H1 (cell line): ENCODE data around the gene SCNN1B. TPM values are rescaled to one million over a fixed set of nuclear protein-coding genes. Genes with fewer than 3 reads are reported as not detected.
A peak's percentile ranks its signal among the peaks of the same experiment; 100 is the strongest.

Source experiments
- CTCF ChIA-PET: fragments of 300-600 bp; sonication (Branson Sonifier 250); formaldehyde crosslinking; loops from one replicate; lab custom pipeline; 2021; ENCODE audit not compliant: partially characterized antibody; lab: Charles Lee
- POLR2A ChIA-PET: fragments of 300-600 bp; sonication (Branson Sonifier 250); formaldehyde crosslinking; loops from one replicate; lab custom pipeline; 2021; ENCODE audit warnings: inconsistent platforms; ENCODE audit not compliant: partially characterized antibody; lab: Charles Lee
- DNase-seq, 2 experiments: peaks; one replicate each; pipeline versions ENCODE4 v3.0.0 to v3.0.0-alpha.2; 2010 to 2022; ENCODE audit warnings: low spot score in 2 of 2, low read depth in 1 of 2, mixed read lengths in 1 of 2
- FAIRE-seq: peaks from 2 replicates; lab custom pipeline; 2011; peaks lifted over from hg19 to GRCh38; lab: Jason Lieb, UNC
- H2AFZ ChIP-seq: 2 replicates; pipeline ENCODE4 v1.8.1; 2012; ENCODE audit warnings: low read length, inconsistent platforms
- H2AK5ac ChIP-seq: 2 replicates; pipeline ENCODE4 v1.6.1; 2013; ENCODE audit warnings: low read depth, low read length
- H2BK120ac ChIP-seq: replicated peaks from 2 replicates; pipeline ENCODE3; 2013; ENCODE audit warnings: low read depth, low read length, inconsistent platforms
- H2BK12ac ChIP-seq: 2 replicates; pipeline ENCODE4 v1.6.1; 2013; ENCODE audit warnings: low read depth, low read length
- H2BK15ac ChIP-seq: 2 replicates; pipeline ENCODE4 v1.6.1; 2013; ENCODE audit warnings: low read length
- H2BK20ac ChIP-seq: 2 replicates; pipeline ENCODE4 v1.6.1; 2013; ENCODE audit warnings: low read length
- H2BK5ac ChIP-seq: 2 replicates; pipeline ENCODE4 v1.6.1; 2013; ENCODE audit warnings: low read depth, low read length
- H3K14ac ChIP-seq: 2 replicates; pipeline ENCODE4 v1.6.1; 2013; ENCODE audit warnings: inconsistent platforms; ENCODE audit not compliant: insufficient read length
- H3K18ac ChIP-seq: 2 replicates; pipeline ENCODE4 v1.6.1; 2013; ENCODE audit warnings: low read length; ENCODE audit errors: extremely low read depth
- H3K23ac ChIP-seq: 2 replicates; pipeline ENCODE4 v1.6.1; 2013; ENCODE audit warnings: inconsistent platforms; ENCODE audit not compliant: insufficient read length
- H3K23me2 ChIP-seq: 2 replicates; pipeline ENCODE4 v1.6.1; 2013; ENCODE audit warnings: low read depth, low read length
- H3K27ac ChIP-seq: 2 replicates; pipeline ENCODE4 v1.6.1; 2011; ENCODE audit warnings: low read depth, low read length, inconsistent platforms
- H3K27me3 ChIP-seq, 4 experiments: replicated peaks in 1 of 4; 1 replicate in 1 of 4; 2 replicates in 3 of 4; pipeline versions ENCODE4 v1.6.1 to v1.8.1; 2011 to 2013; ENCODE audit warnings: low read length in 3 of 4, mild to moderate bottlenecking in 3 of 4, inconsistent platforms in 2 of 4, mixed read lengths in 2 of 4, moderate library complexity in 1 of 4; ENCODE audit not compliant: control insufficient read depth in 3 of 4, insufficient read depth in 3 of 4; ENCODE audit errors: extremely low read depth in 1 of 4
- H3K36me3 ChIP-seq, 4 experiments: 2 replicates each; pipeline versions ENCODE4 v1.6.1 to v1.8.1; 2011 to 2013; ENCODE audit warnings: mild to moderate bottlenecking in 4 of 4, low read length in 3 of 4, moderate library complexity in 2 of 4, control low read depth in 1 of 4, inconsistent platforms in 1 of 4; ENCODE audit not compliant: insufficient read depth in 4 of 4, control insufficient read depth in 2 of 4
- H3K4ac ChIP-seq: replicated peaks from 2 replicates; pipeline ENCODE3; 2013; ENCODE audit warnings: low read length, low read depth, mixed read lengths, inconsistent platforms; ENCODE audit not compliant: insufficient read length
- H3K4me1 ChIP-seq, 4 experiments: replicated peaks in 1 of 4; 1 replicate in 1 of 4; 2 replicates in 3 of 4; pipeline versions ENCODE4 v1.6.1 to v1.8.1; 2011 to 2013; ENCODE audit warnings: low read length in 3 of 4, inconsistent platforms in 2 of 4, mixed read lengths in 1 of 4; ENCODE audit not compliant: insufficient read depth in 4 of 4, control insufficient read depth in 3 of 4
- H3K4me2 ChIP-seq, 2 experiments: 2 replicates each; pipeline versions ENCODE4 v1.6.1 to v1.8.1; 2011 to 2013; ENCODE audit warnings: low read depth in 2 of 2, low read length in 2 of 2, control low read depth in 1 of 2, inconsistent platforms in 1 of 2, mild to moderate bottlenecking in 1 of 2; ENCODE audit not compliant: insufficient read depth in 1 of 2
- H3K4me3 ChIP-seq, 4 experiments: fragments of 200-600, 300-600 bp in 1 of 4; sonication (generic), shearing (Covaris generic), sonication (Bioruptor Twin) in 1 of 4; 2 replicates each; pipeline versions ENCODE4 v1.5.1 to v1.8.1; 2011 to 2016; ENCODE audit warnings: low read length in 4 of 4, low read depth in 3 of 4, control low read depth in 2 of 4, inconsistent platforms in 2 of 4, mild to moderate bottlenecking in 2 of 4, mixed read lengths in 1 of 4, moderate library complexity in 1 of 4; ENCODE audit not compliant: insufficient read depth in 2 of 4; ENCODE audit errors: extremely low read depth in 1 of 4
- H3K56ac ChIP-seq: replicated peaks from 2 replicates; pipeline ENCODE3; 2013; ENCODE audit warnings: low read depth, mild to moderate bottlenecking, mixed read lengths, low read length, inconsistent platforms; ENCODE audit not compliant: insufficient read length
- H3K79me1 ChIP-seq: 2 replicates; pipeline ENCODE4 v1.6.1; 2013; ENCODE audit warnings: low read depth, low read length, control low read depth
- H3K79me2 ChIP-seq, 2 experiments: 2 replicates each; pipeline versions ENCODE4 v1.6.1 to v1.8.1; 2012 to 2013; ENCODE audit warnings: low read length in 2 of 2, mild to moderate bottlenecking in 2 of 2, inconsistent platforms in 1 of 2; ENCODE audit not compliant: insufficient read depth in 2 of 2, control insufficient read depth in 1 of 2
- H3K9ac ChIP-seq, 4 experiments: replicated peaks in 1 of 4; 1 replicate in 1 of 4; 2 replicates in 3 of 4; pipeline versions ENCODE4 v1.6.1 to v1.8.1; 2011 to 2013; ENCODE audit warnings: low read depth in 3 of 4, low read length in 3 of 4, control low read depth in 2 of 4, mild to moderate bottlenecking in 2 of 4, moderate library complexity in 2 of 4, inconsistent platforms in 1 of 4; ENCODE audit errors: extremely low read depth in 1 of 4
- H3K9me3 ChIP-seq, 2 experiments: 2 replicates each; pipeline versions ENCODE4 v1.6.1 to v1.8.1; 2012 to 2013; ENCODE audit warnings: mild to moderate bottlenecking in 2 of 2, moderate library complexity in 2 of 2, control low read depth in 1 of 2, inconsistent platforms in 1 of 2, low read depth in 1 of 2, low read length in 1 of 2, mixed read lengths in 1 of 2; ENCODE audit not compliant: insufficient read depth in 2 of 2
- H4K20me1 ChIP-seq, 2 experiments: replicated peaks in 1 of 2; 2 replicates each; pipeline versions ENCODE3 to v1.8.1; 2011 to 2013; ENCODE audit warnings: inconsistent platforms in 2 of 2, low read length in 2 of 2, mild to moderate bottlenecking in 1 of 2; ENCODE audit not compliant: insufficient read depth in 2 of 2, control insufficient read depth in 1 of 2
- H4K5ac ChIP-seq: 2 replicates; pipeline ENCODE4 v1.6.1; 2013; ENCODE audit warnings: low read length, low read depth, mixed read lengths, inconsistent platforms; ENCODE audit not compliant: insufficient read length
- H4K8ac ChIP-seq: 2 replicates; pipeline ENCODE4 v1.8.0; 2013; ENCODE audit warnings: mild to moderate bottlenecking, moderate library complexity, low read length, inconsistent platforms; ENCODE audit not compliant: insufficient read depth; ENCODE audit errors: extremely low read depth
- H4K91ac ChIP-seq: replicated peaks from 2 replicates; pipeline ENCODE3; 2013; ENCODE audit warnings: low read length, mixed read lengths, inconsistent platforms; ENCODE audit not compliant: insufficient read length
- BRCA1 ChIP-seq: IDR thresholded peaks from 2 replicates; pipeline ENCODE4 v1.6.1; 2012; ENCODE audit warnings: low read depth, low read length, improper control_type of control experiment
- CHD2 ChIP-seq: IDR thresholded peaks from 2 replicates; pipeline ENCODE4 v1.6.1; 2012; ENCODE audit warnings: low read length, improper control_type of control experiment
- FOSL1 ChIP-seq: IDR thresholded peaks from 2 replicates; pipeline ENCODE4 v1.6.1; 2011; ENCODE audit warnings: mild to moderate bottlenecking, low read depth, low read length, moderate library complexity; ENCODE audit not compliant: insufficient read depth
- GABPA ChIP-seq: IDR thresholded peaks from 2 replicates; pipeline ENCODE4 v1.6.1; 2011; ENCODE audit warnings: mild to moderate bottlenecking, low read length, moderate library complexity, borderline replicate concordance; ENCODE audit not compliant: insufficient read depth
- JUN ChIP-seq: IDR thresholded peaks from 2 replicates; pipeline ENCODE4 v1.6.1; 2011; ENCODE audit warnings: low read depth, mild to moderate bottlenecking, improper control_type of control experiment, low read length
- KDM4A ChIP-seq: IDR thresholded peaks from one replicate; pipeline ENCODE4 v1.7.1; 2012; ENCODE audit warnings: low read depth, mild to moderate bottlenecking, moderate library complexity, low read length, inconsistent platforms; ENCODE audit not compliant: severe bottlenecking
- POU5F1 ChIP-seq: IDR thresholded peaks from 2 replicates; pipeline ENCODE4 v1.6.1; 2011; ENCODE audit warnings: low read depth, mild to moderate bottlenecking, low read length, moderate library complexity
- SIN3A ChIP-seq, 2 experiments: IDR thresholded peaks in 1 of 2; conservative IDR thresholded peaks in 1 of 2; 2 replicates each; pipeline ENCODE4 v1.6.1; 2011 to 2012; ENCODE audit warnings: low read length in 2 of 2, improper control_type of control experiment in 1 of 2, low read depth in 1 of 2, mild to moderate bottlenecking in 1 of 2
- TEAD4 ChIP-seq: IDR thresholded peaks from 2 replicates; pipeline ENCODE4 v1.6.1; 2012; ENCODE audit warnings: low read depth, low read length, inconsistent platforms, mixed read lengths
- WGBS, 2 experiments: shearing (Covaris generic) in 1 of 2; methylation state at CpG; one replicate each; pipeline versions ENCODE4 v1.1.6 to v1.1.7; 2013 to 2015; ENCODE audit warnings: low lambda C conversion rate in 2 of 2, mixed read lengths in 2 of 2, inconsistent platforms in 1 of 2, low coverage in 1 of 2, missing lambda C conversion rate in 1 of 2; ENCODE audit not compliant: insufficient replicate concordance in 2 of 2, insufficient coverage in 1 of 2, insufficient read length in 1 of 2; ENCODE audit errors: extremely low coverage in 1 of 2, missing lambda C conversion rate in 1 of 2; 5-methylcytosine and 5-hydroxymethylcytosine counted together
- polyA plus RNA-seq, 7 experiments: library from polyadenylated mRNA; depleted of rRNA in 3 of 7; stranded (reverse) in 5 of 7; unstranded in 2 of 7; fragments of >200 nt in 5 of 7; fragments of 200-250 nt in 2 of 7; gene quantifications; 1 replicate in 5 of 7; 2 replicates in 1 of 7; 4 replicates in 1 of 7; pipeline versions ENCODE4 v1.2.1 to v1.2.3, GENCODE V29; 2011 to 2013; ENCODE audit warnings: missing spikeins in 2 of 7, mixed read lengths in 2 of 7
- total RNA-seq: library from RNA; stranded (reverse); fragmentation: NEBNext Ultra II Directional; extraction: Animal tissue kit (Norgen Biotek cat#: 25700); gene quantifications from 2 replicates; pipeline ENCODE4 v1.2.1, GENCODE V29; 2021

SCNN1B gene
- total and polyA plus RNA-seq, 2 of the 8 experiments (the other 6 are each of a cell fraction or from before 2014, with no cell fraction given) = 0.20 to 0.95 TPM

DNA sequence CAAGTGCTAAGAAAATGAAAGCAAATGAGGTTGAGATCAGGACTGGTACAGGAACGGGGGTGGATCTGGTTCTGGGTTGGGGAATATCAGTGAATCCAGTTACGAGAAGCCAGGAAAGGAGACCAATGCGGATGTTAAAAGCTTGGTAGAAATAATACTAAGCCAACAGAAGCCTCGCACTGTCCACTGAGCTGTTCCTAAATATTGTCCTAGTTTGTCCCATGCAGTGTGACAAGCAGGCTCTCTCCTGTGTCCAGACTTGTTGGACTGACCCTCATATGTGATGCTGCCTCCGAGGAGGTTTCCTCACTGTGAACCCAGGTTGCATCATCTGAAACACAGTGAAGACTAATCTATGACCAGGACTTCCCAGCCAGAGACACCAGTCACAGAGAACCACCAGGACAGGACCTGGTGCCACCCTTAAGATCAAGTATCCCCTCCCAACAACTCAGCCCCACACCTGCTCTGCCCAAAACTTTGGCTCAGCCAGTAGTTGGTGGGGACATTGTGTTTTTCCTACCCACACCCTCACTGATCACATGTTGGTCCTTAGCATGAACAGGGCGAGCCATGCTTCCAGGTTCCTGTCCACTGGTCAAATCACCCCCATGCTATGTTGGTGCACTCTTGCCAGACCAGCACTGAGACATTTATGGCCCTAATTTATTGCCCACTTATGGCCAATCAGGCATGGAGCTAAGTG, 32.7 kb upstream of the SCNN1B start:
- Histone ChIP-seq H2BK5ac (no peak overlapping the region), H3K36me3 (no peaks in the 10 kb centered on the region), H3K4me2 (no peak overlapping the region), H3K4me1 (no peaks in the 10 kb centered on the region), H3K9me3 (no peaks in the 10 kb centered on the region), H2BK20ac (no peak overlapping the region), H4K91ac (no peak overlapping the region), H2BK120ac (no peak overlapping the region), H3K23me2 (no peaks in the 10 kb centered on the region), H4K20me1 (no peaks in the 10 kb centered on the region), H4K8ac (no peak overlapping the region; the same call in 1 of the 2 replicates), H2AK5ac (peak overlapping the region; percentile 65; the same call in 1 of the 2 replicates), H3K79me2 (no peaks in the 10 kb centered on the region), H3K14ac (no peak overlapping the region), H2AFZ (peak overlapping the region; percentile 30; the same call in 1 of the 2 replicates), H3K27me3 (no peaks in the 10 kb centered on the region), H3K27ac (no peak overlapping the region), H4K5ac (no peak overlapping the region), H3K56ac (no peak overlapping the region), H3K4ac (no peak overlapping the region), H3K18ac (no peak overlapping the region; the same call in 1 of the 2 replicates), H3K9ac (no peak overlapping the region; a peak in 1 of 7 replicates), H3K23ac (no peak overlapping the region), H3K79me1 (no peaks in the 10 kb centered on the region), H2BK12ac (peak overlapping the region; percentile 6; the same call in 1 of the 2 replicates), H2BK15ac (peak overlapping the region; percentile 29; the same call in 1 of the 2 replicates), H3K4me3 (no peak overlapping the region)
- TF ChIP-seq SIN3A (conservative IDR thresholded peaks at IDR 0.05 in 1 of 2, IDR thresholded peaks at IDR 0.05 in 1 of 2; ENCODE audit: low read depth in 1 of 2, low read length in 2 of 2) (no peak), JUN (no peak), TEAD4 (no peak), FOSL1 (no peak), GABPA (no peak), CHD2 (no peak), BRCA1 (no peak), KDM4A (no peak), POU5F1 (no peak)
- DNase-seq (no peak), FAIRE-seq (no peak)
- CTCF ChIA-PET = interaction anchor here (1.5 kb wide), 1 partner anchor 166 kb away, joined by 5 read pairs; no protein-coding TSS in a partner anchor
- POLR2A ChIA-PET = interaction anchor here (1.1 kb wide), 1 partner anchor 11 kb away, joined by 4 read pairs; no protein-coding TSS in a partner anchor
- 87% methylated on average over 6 of the region's 6 CpGs; no CpG with 5 or more reads in 1 of the 2 experiments for WGBS, 2 experiments
